ENCODE measurements around the gene EGFR. TPM values are rescaled to one million over a fixed set of nuclear protein-coding genes. Genes with fewer than 3 reads are reported as not detected.

Gene EGFR
- polyA plus RNA-seq, 2 of the 4 experiments (the other 2 are of a cell fraction) = 59.5 to 63.8 TPM

DNA sequence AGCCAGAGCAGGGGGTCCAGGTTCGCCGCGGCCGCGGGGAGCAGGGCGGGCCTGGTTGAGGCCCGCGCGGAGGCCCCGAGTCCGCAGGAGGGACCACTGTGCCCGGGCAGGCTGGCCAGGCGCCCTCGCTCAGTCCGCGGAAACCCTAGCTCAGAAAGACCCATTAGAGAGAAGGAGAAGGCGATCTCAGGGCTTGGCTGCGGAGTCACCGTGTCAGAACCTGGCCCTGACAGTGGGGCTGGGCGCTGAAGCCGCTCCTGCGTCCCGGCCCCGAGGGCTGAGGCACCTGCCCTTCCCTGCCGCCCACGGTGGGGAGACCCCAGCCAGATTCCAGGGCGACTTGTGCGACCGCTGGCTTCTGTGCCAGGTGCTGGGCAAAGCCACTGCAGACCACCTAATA, 14.2 kb upstream of the EGFR start:
- no peak for ATAC-seq
- no peak for TF ChIP-seq CBX8 (IDR thresholded peaks at IDR 0.05)
- TF ChIP-seq, protein P1, sequence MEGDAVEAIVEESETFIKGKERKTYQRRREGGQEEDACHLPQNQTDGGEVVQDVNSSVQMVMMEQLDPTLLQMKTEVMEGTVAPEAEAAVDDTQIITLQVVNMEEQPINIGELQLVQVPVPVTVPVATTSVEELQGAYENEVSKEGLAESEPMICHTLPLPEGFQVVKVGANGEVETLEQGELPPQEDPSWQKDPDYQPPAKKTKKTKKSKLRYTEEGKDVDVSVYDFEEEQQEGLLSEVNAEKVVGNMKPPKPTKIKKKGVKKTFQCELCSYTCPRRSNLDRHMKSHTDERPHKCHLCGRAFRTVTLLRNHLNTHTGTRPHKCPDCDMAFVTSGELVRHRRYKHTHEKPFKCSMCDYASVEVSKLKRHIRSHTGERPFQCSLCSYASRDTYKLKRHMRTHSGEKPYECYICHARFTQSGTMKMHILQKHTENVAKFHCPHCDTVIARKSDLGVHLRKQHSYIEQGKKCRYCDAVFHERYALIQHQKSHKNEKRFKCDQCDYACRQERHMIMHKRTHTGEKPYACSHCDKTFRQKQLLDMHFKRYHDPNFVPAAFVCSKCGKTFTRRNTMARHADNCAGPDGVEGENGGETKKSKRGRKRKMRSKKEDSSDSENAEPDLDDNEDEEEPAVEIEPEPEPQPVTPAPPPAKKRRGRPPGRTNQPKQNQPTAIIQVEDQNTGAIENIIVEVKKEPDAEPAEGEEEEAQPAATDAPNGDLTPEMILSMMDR (IDR thresholded peaks at IDR 0.05) = no peak
- no peak for TF ChIP-seq NFE2L2 (conservative IDR thresholded peaks at IDR 0.05; ENCODE audit: low read length)
- no peak for TF ChIP-seq HOXA7 (CRISPR knock-in tag; IDR thresholded peaks at IDR 0.05)
- TF ChIP-seq GATA3 (IDR thresholded peaks at IDR 0.05; ENCODE audit: borderline replicate concordance) = no peak
- TF ChIP-seq RARB (CRISPR knock-in tag; IDR thresholded peaks at IDR 0.05) = no peak
- TF ChIP-seq CHD2 (IDR thresholded peaks at IDR 0.05; ENCODE audit: low read length, partially characterized antibody) = no peak
- TF ChIP-seq FOSL2 (IDR thresholded peaks at IDR 0.05) = no peak
- no peak for TF ChIP-seq FOSL2 (CRISPR knock-in tag; IDR thresholded peaks at IDR 0.05)
- TF ChIP-seq EP300 (IDR thresholded peaks at IDR 0.05) = no peak
- TF ChIP-seq EHF (CRISPR knock-in tag; IDR thresholded peaks at IDR 0.05) = no peak
- no peak for TF ChIP-seq JUN (IDR thresholded peaks at IDR 0.05)
- TF ChIP-seq HOXB5 (CRISPR knock-in tag; IDR thresholded peaks at IDR 0.05) = no peak
- TF ChIP-seq KDM5A (IDR thresholded peaks at IDR 0.05) = no peak
- no peak for TF ChIP-seq RCOR1 (IDR thresholded peaks at IDR 0.05; ENCODE audit: low read depth, low read length)
- TF ChIP-seq FOSB (CRISPR knock-in tag; IDR thresholded peaks at IDR 0.05) = no peak
- no peak for TF ChIP-seq TFCP2L1 (CRISPR knock-in tag; IDR thresholded peaks at IDR 0.05)
- TF ChIP-seq, protein P2, sequence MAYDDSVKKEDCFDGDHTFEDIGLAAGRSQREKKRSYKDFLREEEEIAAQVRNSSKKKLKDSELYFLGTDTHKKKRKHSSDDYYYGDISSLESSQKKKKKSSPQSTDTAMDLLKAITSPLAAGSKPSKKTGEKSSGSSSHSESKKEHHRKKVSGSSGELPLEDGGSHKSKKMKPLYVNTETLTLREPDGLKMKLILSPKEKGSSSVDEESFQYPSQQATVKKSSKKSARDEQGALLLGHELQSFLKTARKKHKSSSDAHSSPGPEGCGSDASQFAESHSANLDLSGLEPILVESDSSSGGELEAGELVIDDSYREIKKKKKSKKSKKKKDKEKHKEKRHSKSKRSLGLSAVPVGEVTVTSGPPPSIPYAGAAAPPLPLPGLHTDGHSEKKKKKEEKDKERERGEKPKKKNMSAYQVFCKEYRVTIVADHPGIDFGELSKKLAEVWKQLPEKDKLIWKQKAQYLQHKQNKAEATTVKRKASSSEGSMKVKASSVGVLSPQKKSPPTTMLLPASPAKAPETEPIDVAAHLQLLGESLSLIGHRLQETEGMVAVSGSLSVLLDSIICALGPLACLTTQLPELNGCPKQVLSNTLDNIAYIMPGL (CRISPR knock-in tag; IDR thresholded peaks at IDR 0.05; ENCODE audit: borderline replicate concordance) = no peak
- no peak for DNase-seq (ENCODE audit: low read depth in 1 of 2, low spot score in 1 of 2)
- no peak overlapping the region for H3K4me2 ChIP-seq
- POLR2A ChIA-PET = interaction anchor here (0.6 kb wide), 1 partner anchor 14 kb away, joined by 3 read pairs; the partner anchor contains the start of gene EGFR
- H3K4me3 ChIP-seq = no peak overlapping the region
- no peaks in the 10 kb centered on the region for H3K4me1 ChIP-seq
- FAIRE-seq = no peak
- CTCF ChIA-PET = interaction anchor here (1.4 to 1.5 kb wide), 3 partner anchors 12 to 15 kb away, joined by 3 to 5 read pairs (median 4); partner anchors contain the start of gene EGFR
- 0 out of 3 replicates have a peak, but pooled peaks cover under 1% of the 10 kb centered on the region for H3K9me3 ChIP-seq
- H3K27ac ChIP-seq = peak overlapping the region in 1 of 2 experiments; percentile 42; a peak in 2 of 6 replicates
- 96% methylated on average over 28 of the region's 29 CpGs for WGBS (ENCODE audit: missing lambda C conversion rate)

DNA sequence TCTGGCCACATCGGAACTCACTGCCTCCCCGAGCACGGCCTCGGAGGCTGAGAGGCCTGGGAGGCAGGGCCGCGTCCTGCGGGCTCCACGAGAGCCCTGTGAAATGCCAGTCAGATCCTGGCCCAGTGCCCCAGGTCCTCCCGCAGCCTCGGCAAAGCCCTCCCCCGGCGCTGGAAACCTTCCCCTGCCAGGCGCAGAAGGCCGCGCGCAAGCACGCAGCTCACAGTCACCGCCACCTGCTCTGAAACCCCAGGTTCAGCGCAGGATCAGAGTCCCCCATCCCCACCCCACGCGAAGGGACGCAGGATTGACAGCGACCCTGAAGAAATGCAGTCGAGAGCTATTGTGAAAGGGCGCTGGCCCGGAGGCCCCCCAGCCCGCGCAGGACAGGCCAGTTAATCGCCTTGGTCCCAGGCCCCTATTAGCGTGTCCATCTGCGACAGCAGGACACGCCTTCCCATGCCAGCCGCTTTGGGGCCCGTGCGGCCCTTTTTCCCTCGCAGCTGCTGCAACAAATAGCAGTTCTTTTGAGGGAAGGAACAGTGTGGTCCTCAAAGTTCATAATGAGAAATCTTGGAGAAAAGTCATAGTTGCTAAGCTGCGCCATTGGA, 13.5 kb upstream of the EGFR start:
- DNase-seq (ENCODE audit: low read depth in 1 of 2, low spot score in 1 of 2) = no peak
- WGBS (ENCODE audit: missing lambda C conversion rate) = 94% methylated on average over 37 of the region's 37 CpGs
- ChIA-PET POLR2A (no interaction called here), CTCF (interaction anchor here (1.4 to 1.5 kb wide), 2 partner anchors 11 to 12 kb away, joined by 3 to 4 read pairs; no protein-coding TSS in a partner anchor)
- TF ChIP-seq CEBPB (IDR thresholded peaks at IDR 0.05) = no peak
- no peak for TF ChIP-seq ESRRA (IDR thresholded peaks at IDR 0.05; ENCODE audit: borderline replicate concordance, low read length)
- FAIRE-seq = no peak
- Histone ChIP-seq H3K4me2 (no peak overlapping the region), H3K9me3 (0 out of 3 replicates have a peak, but pooled peaks cover 5% of the 10 kb centered on the region), H3K4me1 (no peaks in the 10 kb centered on the region), H3K4me3 (no peak overlapping the region), H3K27ac (peak overlapping the region in 1 of 2 experiments; percentile 42; a peak in 1 of 6 replicates)
- ATAC-seq = no peak

DNA sequence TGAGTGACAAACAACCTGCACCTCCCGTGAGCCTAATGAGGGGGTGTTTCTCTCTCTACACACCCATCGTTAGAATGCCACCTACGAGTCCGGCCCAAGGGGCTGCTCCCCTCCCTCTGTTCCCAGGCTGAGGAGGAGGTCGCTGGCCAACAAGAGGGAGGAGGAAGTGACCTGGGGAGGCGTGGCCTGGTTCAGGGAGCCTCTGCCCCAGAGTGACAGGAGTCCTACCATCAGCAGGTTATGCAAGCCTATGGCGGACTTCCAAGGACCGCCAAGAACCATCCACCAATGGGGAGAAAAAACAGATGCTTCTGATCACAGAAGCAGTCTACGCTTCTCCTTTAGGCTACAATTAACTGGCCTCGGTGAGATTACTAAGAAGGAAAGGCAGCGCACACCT, 12.3 kb upstream of the EGFR start:
- Histone ChIP-seq H3K27ac (no peak overlapping the region), H3K4me2 (no peak overlapping the region), H3K4me1 (no peaks in the 10 kb centered on the region), H3K9me3 (0 out of 3 replicates have a peak, but pooled peaks cover 5% of the 10 kb centered on the region), H3K4me3 (no peak overlapping the region)
- POLR2A ChIA-PET = no interaction called here
- no peak for DNase-seq (ENCODE audit: low read depth in 1 of 2, low spot score in 1 of 2)
- ATAC-seq = no peak
- 76% methylated on average over 11 of the region's 11 CpGs for WGBS (ENCODE audit: missing lambda C conversion rate)
- CTCF ChIA-PET = no interaction called here
- FAIRE-seq = no peak
- no peak for TF ChIP-seq PHF8 (IDR thresholded peaks at IDR 0.05; ENCODE audit: borderline replicate concordance, low read depth)
- TF ChIP-seq KDM1A (IDR thresholded peaks at IDR 0.05; ENCODE audit: low read depth) = no peak
- no peak for TF ChIP-seq ZC3H11A (IDR thresholded peaks at IDR 0.05)
- TF ChIP-seq, protein P3, sequence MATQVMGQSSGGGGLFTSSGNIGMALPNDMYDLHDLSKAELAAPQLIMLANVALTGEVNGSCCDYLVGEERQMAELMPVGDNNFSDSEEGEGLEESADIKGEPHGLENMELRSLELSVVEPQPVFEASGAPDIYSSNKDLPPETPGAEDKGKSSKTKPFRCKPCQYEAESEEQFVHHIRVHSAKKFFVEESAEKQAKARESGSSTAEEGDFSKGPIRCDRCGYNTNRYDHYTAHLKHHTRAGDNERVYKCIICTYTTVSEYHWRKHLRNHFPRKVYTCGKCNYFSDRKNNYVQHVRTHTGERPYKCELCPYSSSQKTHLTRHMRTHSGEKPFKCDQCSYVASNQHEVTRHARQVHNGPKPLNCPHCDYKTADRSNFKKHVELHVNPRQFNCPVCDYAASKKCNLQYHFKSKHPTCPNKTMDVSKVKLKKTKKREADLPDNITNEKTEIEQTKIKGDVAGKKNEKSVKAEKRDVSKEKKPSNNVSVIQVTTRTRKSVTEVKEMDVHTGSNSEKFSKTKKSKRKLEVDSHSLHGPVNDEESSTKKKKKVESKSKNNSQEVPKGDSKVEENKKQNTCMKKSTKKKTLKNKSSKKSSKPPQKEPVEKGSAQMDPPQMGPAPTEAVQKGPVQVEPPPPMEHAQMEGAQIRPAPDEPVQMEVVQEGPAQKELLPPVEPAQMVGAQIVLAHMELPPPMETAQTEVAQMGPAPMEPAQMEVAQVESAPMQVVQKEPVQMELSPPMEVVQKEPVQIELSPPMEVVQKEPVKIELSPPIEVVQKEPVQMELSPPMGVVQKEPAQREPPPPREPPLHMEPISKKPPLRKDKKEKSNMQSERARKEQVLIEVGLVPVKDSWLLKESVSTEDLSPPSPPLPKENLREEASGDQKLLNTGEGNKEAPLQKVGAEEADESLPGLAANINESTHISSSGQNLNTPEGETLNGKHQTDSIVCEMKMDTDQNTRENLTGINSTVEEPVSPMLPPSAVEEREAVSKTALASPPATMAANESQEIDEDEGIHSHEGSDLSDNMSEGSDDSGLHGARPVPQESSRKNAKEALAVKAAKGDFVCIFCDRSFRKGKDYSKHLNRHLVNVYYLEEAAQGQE (IDR thresholded peaks at IDR 0.05) = no peak
- TF ChIP-seq, protein P4, sequence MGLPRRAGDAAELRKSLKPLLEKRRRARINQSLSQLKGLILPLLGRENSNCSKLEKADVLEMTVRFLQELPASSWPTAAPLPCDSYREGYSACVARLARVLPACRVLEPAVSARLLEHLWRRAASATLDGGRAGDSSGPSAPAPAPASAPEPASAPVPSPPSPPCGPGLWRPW (IDR thresholded peaks at IDR 0.05) = no peak
- TF ChIP-seq, protein P2 (CRISPR knock-in tag; IDR thresholded peaks at IDR 0.05; ENCODE audit: borderline replicate concordance) = no peak

Data from A549 (cell line).